Cardiac muscle cell (in vitro differentiated cells and primary cell): ENCODE data around the gene AUH. TPM values are rescaled to one million over a fixed set of nuclear protein-coding genes. Genes with fewer than 3 reads are reported as not detected.

Experiments
- DNase-seq, 2 donors: peaks; one replicate each; pipeline versions ENCODE4 v3.0.0 to v3.0.0-alpha.2; 2010 to 2017; ENCODE audit warnings: low read depth in 1 of 2, low spot score in 1 of 2
- H3K27ac ChIP-seq: fragments of 200-600 bp; sonication (generic); 2 replicates; pipeline ENCODE4 v1.5.1; 2016
- H3K27me3 ChIP-seq: fragments of 200-600 bp; sonication (generic); 2 replicates; pipeline ENCODE4 v1.6.0; 2016; ENCODE audit warnings: control low read depth
- H3K36me3 ChIP-seq: fragments of 200-600 bp; sonication (generic); 2 replicates; pipeline ENCODE4 v1.5.1; 2016; ENCODE audit warnings: control low read depth
- H3K4me1 ChIP-seq: fragments of 200-600 bp; sonication (generic); 2 replicates; pipeline ENCODE4 v1.8.1; 2017; ENCODE audit warnings: low read depth, mild to moderate bottlenecking, mixed run types
- H3K4me3 ChIP-seq: fragments of 200-600 bp; sonication (generic); 2 replicates; pipeline ENCODE4 v1.5.1; 2016; ENCODE audit warnings: mild to moderate bottlenecking
- H3K9me3 ChIP-seq: fragments of 200-600 bp; sonication (generic); 2 replicates; pipeline ENCODE4 v1.5.1; 2017; ENCODE audit warnings: low read depth, mild to moderate bottlenecking, control low read depth
- polyA plus RNA-seq: library from polyadenylated mRNA; unstranded; fragments of >200 nt; fragmentation: Nextera tagmentation; extraction: Ambion mirVana; gene quantifications from 2 replicates; pipeline ENCODE4 v1.2.1, GENCODE V29; 2016
- total RNA-seq: library from RNA; depleted of rRNA; stranded (reverse); fragments of >200 nt; gene quantifications from 2 replicates; pipeline ENCODE4 v1.2.3, GENCODE V29; 2016
- TF ChIP-seq, protein P1 (sequence below): IDR thresholded peaks from 2 replicates; pipeline ENCODE4 v1.5.1; 2012; ENCODE audit warnings: low read depth, mild to moderate bottlenecking, low read length

Gene AUH, protein sequence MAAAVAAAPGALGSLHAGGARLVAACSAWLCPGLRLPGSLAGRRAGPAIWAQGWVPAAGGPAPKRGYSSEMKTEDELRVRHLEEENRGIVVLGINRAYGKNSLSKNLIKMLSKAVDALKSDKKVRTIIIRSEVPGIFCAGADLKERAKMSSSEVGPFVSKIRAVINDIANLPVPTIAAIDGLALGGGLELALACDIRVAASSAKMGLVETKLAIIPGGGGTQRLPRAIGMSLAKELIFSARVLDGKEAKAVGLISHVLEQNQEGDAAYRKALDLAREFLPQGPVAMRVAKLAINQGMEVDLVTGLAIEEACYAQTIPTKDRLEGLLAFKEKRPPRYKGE
- total RNA-seq: 38.4 and 68.8 TPM in 2 replicates
- 52.0 and 64.5 TPM in 2 replicates for polyA plus RNA-seq

DNA sequence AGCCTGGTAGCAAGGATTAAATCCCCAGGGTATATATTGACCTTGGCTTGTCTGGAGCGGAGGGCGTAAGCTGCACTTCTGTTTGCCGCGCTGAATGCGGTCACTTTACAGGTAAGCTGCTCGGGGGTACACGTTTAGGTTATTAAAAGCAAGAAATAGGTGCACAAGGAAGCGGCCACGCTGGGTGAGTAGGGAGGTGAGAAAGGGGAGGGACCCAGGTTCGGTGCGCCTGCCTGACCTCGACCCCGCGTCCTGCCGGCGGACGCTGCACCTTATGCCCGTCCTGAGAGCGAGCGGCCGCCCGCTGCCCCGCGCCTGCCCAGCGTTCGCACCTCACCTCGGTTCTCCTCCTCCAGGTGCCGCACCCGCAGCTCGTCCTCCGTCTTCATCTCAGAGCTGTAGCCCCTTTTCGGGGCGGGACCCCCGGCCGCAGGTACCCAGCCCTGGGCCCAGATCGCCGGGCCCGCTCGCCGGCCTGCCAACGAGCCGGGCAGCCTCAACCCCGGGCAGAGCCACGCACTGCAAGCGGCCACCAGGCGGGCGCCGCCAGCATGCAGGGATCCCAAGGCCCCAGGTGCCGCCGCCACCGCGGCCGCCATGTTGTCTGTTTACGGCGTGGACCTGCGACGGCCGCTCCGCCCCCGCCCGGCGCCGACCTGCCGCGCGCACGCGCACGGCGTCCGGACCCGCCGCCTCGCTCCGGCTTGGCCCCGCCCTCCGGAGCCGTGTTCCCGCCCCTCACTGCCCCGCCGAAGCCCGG, at the start of gene AUH:
Gene AUH, minus strand, starts transcription at position 628 of the 760 bp plus-strand sequence. Its CDS starts 29 bp downstream, at position 599.
- peak within 1 kb of the TSS; percentile 88 for H3K27ac ChIP-seq
- H3K27me3 ChIP-seq: no peaks in the 10 kb centered on the region
- H3K4me3 ChIP-seq: peak within 1 kb of the TSS; percentile 89
- H3K36me3 ChIP-seq: no peaks in the 10 kb centered on the region
- H3K9me3 ChIP-seq: no peaks in the 10 kb centered on the region
- TF ChIP-seq, protein P1, sequence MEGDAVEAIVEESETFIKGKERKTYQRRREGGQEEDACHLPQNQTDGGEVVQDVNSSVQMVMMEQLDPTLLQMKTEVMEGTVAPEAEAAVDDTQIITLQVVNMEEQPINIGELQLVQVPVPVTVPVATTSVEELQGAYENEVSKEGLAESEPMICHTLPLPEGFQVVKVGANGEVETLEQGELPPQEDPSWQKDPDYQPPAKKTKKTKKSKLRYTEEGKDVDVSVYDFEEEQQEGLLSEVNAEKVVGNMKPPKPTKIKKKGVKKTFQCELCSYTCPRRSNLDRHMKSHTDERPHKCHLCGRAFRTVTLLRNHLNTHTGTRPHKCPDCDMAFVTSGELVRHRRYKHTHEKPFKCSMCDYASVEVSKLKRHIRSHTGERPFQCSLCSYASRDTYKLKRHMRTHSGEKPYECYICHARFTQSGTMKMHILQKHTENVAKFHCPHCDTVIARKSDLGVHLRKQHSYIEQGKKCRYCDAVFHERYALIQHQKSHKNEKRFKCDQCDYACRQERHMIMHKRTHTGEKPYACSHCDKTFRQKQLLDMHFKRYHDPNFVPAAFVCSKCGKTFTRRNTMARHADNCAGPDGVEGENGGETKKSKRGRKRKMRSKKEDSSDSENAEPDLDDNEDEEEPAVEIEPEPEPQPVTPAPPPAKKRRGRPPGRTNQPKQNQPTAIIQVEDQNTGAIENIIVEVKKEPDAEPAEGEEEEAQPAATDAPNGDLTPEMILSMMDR: no peak
- peaks cover 10% of the 10 kb centered on the region for H3K4me1 ChIP-seq
- DNase-seq: peak; percentile 85 to 90

DNA sequence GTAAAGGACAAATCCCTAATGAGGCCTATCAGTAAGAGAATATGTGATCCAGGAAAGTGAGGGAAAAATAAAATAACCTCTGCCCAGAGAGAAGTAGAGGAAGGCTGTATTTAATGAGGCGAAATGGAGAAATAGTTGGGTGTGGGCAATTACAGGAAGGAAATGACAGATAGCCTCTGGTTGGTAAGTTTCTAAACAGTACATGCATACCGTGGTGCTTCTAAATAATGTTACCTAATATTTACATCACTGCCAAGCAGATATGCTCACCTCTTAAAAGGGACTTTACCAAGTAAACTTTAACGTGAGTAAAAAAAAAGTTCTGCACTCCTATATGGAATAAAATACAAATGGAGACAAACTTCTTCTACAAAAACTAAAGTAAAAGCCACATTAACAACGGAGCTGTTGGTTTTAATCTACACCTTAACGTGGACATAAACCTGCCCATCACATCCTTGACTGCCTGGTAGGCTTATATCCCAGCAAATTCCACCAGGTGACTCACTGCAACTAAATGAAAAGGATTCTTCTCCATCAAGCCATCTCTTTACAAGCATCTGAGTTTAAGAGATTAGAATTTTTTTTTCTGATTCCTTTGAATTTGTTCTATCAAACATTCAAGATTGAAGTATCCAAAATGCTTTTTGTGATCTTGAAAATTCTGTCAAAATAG, 49.5 kb upstream of the AUH start:
- TF ChIP-seq, protein P1: no peak
- peak in 1 of 2 donors; percentile 47 for DNase-seq
- no peak overlapping the region for H3K4me3 ChIP-seq
- no peak overlapping the region for H3K27ac ChIP-seq
- H3K27me3 ChIP-seq: no peaks in the 10 kb centered on the region
- peaks cover 5% of the 10 kb centered on the region for H3K4me1 ChIP-seq
- H3K36me3 ChIP-seq: peaks cover 18% of the 10 kb centered on the region
- H3K9me3 ChIP-seq: no peaks in the 10 kb centered on the region

DNA sequence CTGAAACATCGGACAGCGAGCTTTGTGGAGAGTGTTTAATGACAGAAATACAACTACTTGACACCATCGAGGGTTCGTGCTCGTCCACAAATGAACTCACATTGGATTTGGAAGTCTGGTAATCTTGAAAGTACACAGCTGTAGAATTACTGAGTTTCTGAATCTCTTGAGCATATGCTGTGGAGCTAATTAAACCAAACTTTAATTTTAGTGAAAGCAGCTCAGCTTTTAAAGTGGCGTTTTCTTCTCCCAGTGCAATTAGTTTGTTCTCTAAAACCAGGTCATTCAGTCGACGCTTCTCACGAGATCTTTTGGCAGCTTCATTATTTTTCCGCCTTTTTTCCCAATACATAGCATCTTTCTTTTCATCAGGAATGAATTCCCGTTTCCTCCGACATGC, 48.4 kb upstream of the AUH start:
- TF ChIP-seq, protein P1: no peak
- DNase-seq: no peak
- Histone ChIP-seq H3K9me3 (no peaks in the 10 kb centered on the region), H3K27me3 (no peaks in the 10 kb centered on the region), H3K27ac (no peak overlapping the region), H3K4me1 (peaks cover 5% of the 10 kb centered on the region), H3K36me3 (peaks cover 18% of the 10 kb centered on the region), H3K4me3 (no peak overlapping the region)

DNA sequence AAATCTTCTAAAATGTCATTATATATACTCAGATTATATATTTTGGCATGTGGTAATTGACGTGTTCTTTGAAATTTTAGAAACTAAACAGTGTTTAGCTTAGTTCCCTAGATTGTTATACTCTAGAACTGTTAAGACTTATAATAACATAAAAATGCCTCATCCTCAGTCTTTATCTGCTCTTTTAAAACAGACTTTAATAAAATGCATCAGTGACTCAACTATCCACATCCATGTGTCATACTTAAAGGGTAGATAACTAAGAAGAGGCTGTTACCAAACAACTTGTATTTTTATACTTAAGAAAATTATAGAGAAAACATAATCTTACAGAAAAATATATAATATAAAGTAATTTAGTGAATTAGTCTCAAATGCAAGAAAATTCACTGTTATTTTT, 46.8 kb upstream of the AUH start:
- TF ChIP-seq, protein P1: no peak
- Histone ChIP-seq H3K4me1 (peaks cover 5% of the 10 kb centered on the region), H3K9me3 (no peaks in the 10 kb centered on the region), H3K27me3 (no peaks in the 10 kb centered on the region), H3K4me3 (no peak overlapping the region), H3K27ac (no peak overlapping the region), H3K36me3 (peaks cover 18% of the 10 kb centered on the region)
- peak in 1 of 2 donors; percentile 40 for DNase-seq

DNA sequence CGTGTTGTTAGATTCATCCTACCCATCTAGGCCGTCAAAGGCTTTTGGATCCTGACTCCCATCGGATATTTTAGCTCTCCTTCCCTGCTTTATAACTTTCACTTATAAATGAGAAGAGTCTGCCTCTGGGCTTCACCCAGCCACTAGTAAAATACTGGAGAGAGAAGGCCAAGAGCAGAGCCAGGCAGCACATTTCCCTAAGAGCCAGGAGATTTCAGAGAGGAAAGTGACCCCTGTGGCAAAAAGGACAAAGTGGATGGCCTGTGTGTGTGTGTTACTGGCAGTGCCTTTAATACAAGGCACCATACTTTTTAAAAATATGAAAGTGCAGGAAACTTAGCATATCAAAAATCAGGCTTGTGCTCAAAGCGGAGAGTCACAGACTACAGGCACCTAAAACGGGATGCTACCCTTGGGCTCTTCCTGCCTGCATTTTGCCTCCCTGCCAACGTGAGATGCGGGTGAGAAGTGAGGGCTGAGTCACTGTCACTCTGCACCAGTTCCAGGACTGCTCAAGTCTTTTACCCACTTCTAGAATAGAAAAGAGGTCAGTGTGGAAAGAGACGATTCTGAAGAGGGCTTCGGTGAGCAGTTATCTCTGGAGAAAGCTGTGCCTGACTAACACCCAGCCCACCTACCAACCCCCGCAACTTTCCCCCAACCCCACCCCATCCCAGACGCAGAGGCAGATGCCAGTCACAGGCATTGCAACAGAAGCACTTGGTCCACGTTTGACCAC, 46.0 kb upstream of the AUH start:
- Histone ChIP-seq H3K27me3 (no peaks in the 10 kb centered on the region), H3K36me3 (peaks cover 18% of the 10 kb centered on the region), H3K4me3 (no peak overlapping the region), H3K9me3 (no peaks in the 10 kb centered on the region), H3K4me1 (peaks cover 5% of the 10 kb centered on the region), H3K27ac (peak overlapping the region; percentile 57)
- TF ChIP-seq, protein P1: no peak
- no peak for DNase-seq
